ENCODE measurements around the gene TRPC4.

Gene TRPC4

DNA sequence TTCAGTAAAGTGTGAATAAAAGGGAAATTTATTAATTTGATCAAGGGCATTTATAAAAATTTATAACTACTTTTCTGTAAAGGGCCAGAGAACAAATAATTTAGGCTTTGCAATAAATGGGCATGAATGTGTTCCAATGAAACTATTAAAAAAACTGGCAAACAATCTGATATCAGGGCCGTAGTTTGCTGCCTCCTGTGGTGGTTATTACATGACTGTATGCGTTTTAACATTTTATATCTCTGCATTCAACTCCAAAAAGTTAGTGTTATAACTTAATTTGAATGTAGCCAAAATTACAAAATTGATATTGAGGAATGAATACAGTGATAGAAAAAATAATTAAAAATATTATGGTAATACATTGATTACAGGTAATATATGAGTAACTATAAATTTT, 190.5 kb downstream of the TRPC4 start:
- H3K4me3 ChIP-seq (ENCODE audit: low read depth, low read length) = no peak overlapping the region
- DNase-seq (ENCODE audit: low read depth) = no peak
- no peak for TF ChIP-seq CTCF (IDR thresholded peaks at IDR 0.05; ENCODE audit: insufficient read depth, low read depth, low read length, missing control alignments)

- DNase-seq (ENCODE audit: low read depth) = no peak
- H3K4me3 ChIP-seq (ENCODE audit: low read depth, low read length) = no peak overlapping the region
- no peak for TF ChIP-seq CTCF (IDR thresholded peaks at IDR 0.05; ENCODE audit: insufficient read depth, low read depth, low read length, missing control alignments)
These were observed 199.7 kb downstream of the TRPC4 start for GRCh38 chr13:37669845-37670244.

DNA sequence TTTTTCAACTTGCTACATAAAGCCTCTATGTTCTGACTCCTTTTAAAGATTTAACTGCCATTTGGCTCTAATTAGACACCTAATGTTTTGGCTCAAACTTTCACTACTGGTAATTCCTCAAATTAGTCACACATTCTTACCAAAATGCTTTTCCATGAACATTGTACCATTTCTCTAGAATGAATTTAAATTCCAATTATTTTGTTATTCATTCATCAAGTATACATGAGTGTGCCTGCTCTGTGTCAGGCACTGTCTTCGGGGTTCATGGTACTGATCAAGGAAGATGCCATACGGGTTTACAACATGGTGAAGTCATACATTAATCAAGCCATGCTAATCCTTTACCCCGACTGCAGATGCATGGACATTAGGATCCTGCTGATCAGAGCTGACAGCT, 201.9 kb downstream of the TRPC4 start:
- no peak for TF ChIP-seq CTCF (IDR thresholded peaks at IDR 0.05; ENCODE audit: insufficient read depth, low read depth, low read length, missing control alignments)
- DNase-seq (ENCODE audit: low read depth) = no peak
- H3K4me3 ChIP-seq (ENCODE audit: low read depth, low read length) = no peak overlapping the region

- no peak overlapping the region for H3K4me3 ChIP-seq (ENCODE audit: low read depth, low read length)
- DNase-seq (ENCODE audit: low read depth) = no peak
- no peak for TF ChIP-seq CTCF (IDR thresholded peaks at IDR 0.05; ENCODE audit: insufficient read depth, low read depth, low read length, missing control alignments)
These were observed 203.5 kb downstream of the TRPC4 start for GRCh38 chr13:37666036-37666435.

GRCh38 chr13:37665420-37665819, 204.2 kb downstream of the TRPC4 start:
- no peak for TF ChIP-seq CTCF (IDR thresholded peaks at IDR 0.05; ENCODE audit: insufficient read depth, low read depth, low read length, missing control alignments)
- H3K4me3 ChIP-seq (ENCODE audit: low read depth, low read length) = no peak overlapping the region
- no peak for DNase-seq (ENCODE audit: low read depth)

DNA sequence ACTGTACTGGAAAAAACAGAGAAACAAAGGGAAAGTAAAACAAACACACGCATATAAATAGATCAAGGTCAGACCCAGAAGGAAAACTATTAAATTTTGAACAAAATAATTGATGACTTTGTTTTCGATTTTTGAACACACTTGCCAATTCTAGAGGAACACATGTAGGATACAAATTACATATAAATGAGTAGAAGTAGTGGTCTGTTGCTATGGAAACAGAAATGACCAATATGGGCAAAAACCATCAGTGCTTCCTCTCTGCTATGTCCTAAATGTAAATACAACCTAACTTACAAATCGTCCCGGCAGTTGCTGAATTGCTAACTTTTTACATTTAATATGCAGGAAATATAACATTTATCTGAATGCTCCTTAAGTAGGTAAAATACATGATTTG, 205.8 kb downstream of the TRPC4 start:
- DNase-seq (ENCODE audit: low read depth) = no peak
- H3K4me3 ChIP-seq (ENCODE audit: low read depth, low read length) = no peak overlapping the region
- no peak for TF ChIP-seq CTCF (IDR thresholded peaks at IDR 0.05; ENCODE audit: insufficient read depth, low read depth, low read length, missing control alignments)

DNA sequence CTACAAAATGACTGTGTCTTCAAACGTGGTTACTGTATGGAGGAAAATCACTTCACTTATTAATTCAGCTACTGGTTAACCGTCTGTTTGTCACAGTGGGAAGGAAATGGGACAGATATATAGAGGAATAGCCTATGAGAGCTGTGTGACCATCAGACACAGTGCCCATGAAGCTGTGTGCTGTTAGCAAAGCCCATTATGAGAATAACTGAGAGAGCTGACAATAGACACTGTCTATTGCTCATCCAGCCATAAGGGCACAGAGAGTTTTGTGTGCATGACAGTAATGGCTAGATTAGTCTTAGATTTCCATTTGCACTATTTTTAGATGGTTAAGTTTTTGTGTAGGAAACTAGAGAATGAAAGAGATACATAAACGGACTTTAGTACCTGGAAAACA, 206.9 kb downstream of the TRPC4 start:
- no peak for DNase-seq (ENCODE audit: low read depth)
- no peak overlapping the region for H3K4me3 ChIP-seq (ENCODE audit: low read depth, low read length)
- no peak for TF ChIP-seq CTCF (IDR thresholded peaks at IDR 0.05; ENCODE audit: insufficient read depth, low read depth, low read length, missing control alignments)
